ENCODE data around the gene MAP2K5.

MAP2K5 gene

GRCh38 chr15:67521783-67522568, 20.5 kb upstream of the MAP2K5 start:
- FAIRE-seq = peak; percentile 76

DNA sequence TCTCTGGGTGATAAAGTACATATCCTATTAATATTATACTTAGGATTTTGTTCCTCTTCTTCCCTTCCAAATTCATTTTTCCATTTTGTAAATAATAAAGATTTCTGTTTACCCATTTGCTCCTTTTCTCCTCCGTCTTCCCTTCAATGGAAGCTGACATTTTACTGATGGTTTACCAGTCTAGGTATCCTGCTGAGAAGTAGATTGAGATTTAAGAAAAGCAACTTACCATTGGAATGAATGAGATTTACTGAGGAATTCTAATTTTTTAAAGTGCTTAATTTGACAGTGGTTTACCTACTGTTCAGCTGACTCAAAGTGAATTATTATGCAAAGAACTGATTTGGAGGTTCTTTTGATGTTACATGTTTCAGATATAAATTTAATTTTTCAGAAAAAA, 19.2 kb upstream of the MAP2K5 start:
- TF ChIP-seq, protein P1, sequence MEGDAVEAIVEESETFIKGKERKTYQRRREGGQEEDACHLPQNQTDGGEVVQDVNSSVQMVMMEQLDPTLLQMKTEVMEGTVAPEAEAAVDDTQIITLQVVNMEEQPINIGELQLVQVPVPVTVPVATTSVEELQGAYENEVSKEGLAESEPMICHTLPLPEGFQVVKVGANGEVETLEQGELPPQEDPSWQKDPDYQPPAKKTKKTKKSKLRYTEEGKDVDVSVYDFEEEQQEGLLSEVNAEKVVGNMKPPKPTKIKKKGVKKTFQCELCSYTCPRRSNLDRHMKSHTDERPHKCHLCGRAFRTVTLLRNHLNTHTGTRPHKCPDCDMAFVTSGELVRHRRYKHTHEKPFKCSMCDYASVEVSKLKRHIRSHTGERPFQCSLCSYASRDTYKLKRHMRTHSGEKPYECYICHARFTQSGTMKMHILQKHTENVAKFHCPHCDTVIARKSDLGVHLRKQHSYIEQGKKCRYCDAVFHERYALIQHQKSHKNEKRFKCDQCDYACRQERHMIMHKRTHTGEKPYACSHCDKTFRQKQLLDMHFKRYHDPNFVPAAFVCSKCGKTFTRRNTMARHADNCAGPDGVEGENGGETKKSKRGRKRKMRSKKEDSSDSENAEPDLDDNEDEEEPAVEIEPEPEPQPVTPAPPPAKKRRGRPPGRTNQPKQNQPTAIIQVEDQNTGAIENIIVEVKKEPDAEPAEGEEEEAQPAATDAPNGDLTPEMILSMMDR (IDR thresholded peaks at IDR 0.05; ENCODE audit: insufficient read depth, missing control alignments) = no peak
- no peak for FAIRE-seq
- no peak for DNase-seq (ENCODE audit: insufficient read length, low spot score)

More at GRCh38 chr15:67521783-67522568, 20.5 kb upstream of the MAP2K5 start:
- no peak for DNase-seq (ENCODE audit: insufficient read length, low spot score)
- TF ChIP-seq, protein P1 (IDR thresholded peaks at IDR 0.05; ENCODE audit: insufficient read depth, missing control alignments) = no peak

DNA sequence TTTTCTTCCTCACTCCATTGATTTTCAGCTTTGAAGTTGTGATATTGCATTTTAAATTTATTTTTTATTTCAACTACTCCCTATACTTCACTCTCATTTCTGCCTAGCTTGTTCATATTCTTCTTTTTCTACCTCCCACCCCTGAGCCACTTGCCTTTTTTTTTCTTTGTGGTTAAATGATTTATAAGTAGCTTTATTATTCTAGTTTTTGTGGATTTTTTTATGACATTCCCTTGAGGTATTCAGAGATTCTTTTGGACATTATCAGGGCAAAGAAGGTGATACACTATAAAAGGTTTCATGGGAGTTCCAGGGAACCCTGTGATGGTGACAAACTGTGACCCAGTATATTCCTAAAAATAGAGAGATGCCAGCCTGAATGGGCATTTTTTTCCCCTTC, 18.3 kb upstream of the MAP2K5 start:
- no peak for FAIRE-seq
- TF ChIP-seq, protein P1 (IDR thresholded peaks at IDR 0.05; ENCODE audit: insufficient read depth, missing control alignments) = no peak

GRCh38 chr15:67528513-67528912, 14.0 kb upstream of the MAP2K5 start:
- FAIRE-seq (no peak), DNase-seq (ENCODE audit: insufficient read length, low spot score) (no peak)
- TF ChIP-seq, protein P1 (IDR thresholded peaks at IDR 0.05; ENCODE audit: insufficient read depth, missing control alignments) = no peak

More for the DNA sequence above, 18.3 kb upstream of the MAP2K5 start:
- no peak for DNase-seq (ENCODE audit: insufficient read length, low spot score)

DNA sequence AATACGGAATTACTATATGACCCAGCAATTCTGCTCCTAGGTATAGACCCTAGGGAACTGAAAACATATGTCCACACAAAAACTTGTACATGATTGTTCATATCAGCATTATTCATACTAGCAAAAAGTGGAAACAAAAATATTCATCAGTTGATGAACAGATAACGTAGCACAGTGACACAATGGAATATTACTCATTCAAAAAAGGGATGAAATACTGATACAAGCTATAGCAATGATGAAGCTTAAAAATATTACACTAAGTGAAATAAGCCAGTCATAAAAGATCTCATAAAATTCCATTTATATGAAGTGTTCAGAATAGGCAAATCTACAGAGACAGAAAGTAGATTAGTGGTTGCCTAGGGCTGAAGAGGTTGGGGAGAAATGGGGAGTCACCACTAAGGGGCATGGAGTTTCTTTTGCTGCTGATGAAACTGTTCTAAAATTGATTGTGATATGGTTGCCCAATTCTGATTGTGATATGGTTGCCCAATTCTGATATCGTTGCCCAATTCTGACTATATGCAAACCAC, 11.1 kb upstream of the MAP2K5 start:
- FAIRE-seq (no peak), DNase-seq (ENCODE audit: insufficient read length, low spot score) (no peak)
- TF ChIP-seq, protein P1 (IDR thresholded peaks at IDR 0.05; ENCODE audit: insufficient read depth, missing control alignments) = no peak

DNA sequence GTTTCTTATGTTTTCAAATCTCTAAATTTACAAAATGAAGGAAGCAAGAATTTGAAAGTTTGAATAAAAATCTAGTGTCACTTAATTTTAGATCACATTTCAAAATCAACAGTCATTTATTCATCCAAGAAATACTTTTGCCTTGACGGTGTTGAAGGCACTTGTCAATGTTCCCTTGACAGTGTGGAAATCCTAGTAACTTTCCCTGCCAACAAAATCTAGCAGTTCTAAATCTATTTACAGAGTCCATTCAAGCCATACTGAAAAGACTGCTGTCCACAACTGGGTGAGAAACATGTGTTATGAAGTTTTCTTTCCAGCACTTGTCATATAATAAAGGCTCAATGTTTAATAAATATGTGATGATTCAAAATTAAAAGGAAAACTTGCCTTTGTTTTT, 8.6 kb upstream of the MAP2K5 start:
- FAIRE-seq (no peak), DNase-seq (ENCODE audit: insufficient read length, low spot score) (no peak)
- TF ChIP-seq, protein P1 (IDR thresholded peaks at IDR 0.05; ENCODE audit: insufficient read depth, missing control alignments) = no peak

DNA sequence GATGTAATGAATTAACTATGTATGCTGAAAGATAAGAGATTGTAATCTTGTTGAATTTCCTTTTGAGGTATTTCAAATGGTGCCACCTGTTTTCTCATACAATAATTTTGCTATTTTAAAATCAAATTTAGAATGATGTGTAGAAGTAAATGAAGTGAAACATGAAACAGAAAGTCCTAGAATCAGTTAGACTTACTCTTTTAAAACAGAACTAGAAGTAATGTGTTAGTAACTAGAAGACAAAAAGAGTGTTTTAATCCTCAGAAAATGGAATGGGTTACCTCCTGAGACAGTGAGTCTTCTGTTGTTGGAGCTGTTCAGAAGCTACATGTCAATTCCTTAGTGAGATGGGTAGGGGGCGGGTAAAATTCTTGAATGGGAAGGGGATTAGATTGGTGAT, 8.1 kb upstream of the MAP2K5 start:
- DNase-seq (ENCODE audit: insufficient read length, low spot score) (no peak), FAIRE-seq (no peak)
- TF ChIP-seq, protein P1 (IDR thresholded peaks at IDR 0.05; ENCODE audit: insufficient read depth, missing control alignments) = no peak
